Body of pancreas (tissue), 4 donors: Measurements from ENCODE around the gene MACROH2A1. TPM values are rescaled to one million over a fixed set of nuclear protein-coding genes. Genes with fewer than 3 reads are reported as not detected.

Experiments used
- ATAC-seq: fragments of 150-250 bp; one replicate; pipeline ENCODE4 v1.9.1; 2016
- DNase-seq, 4 donors: peaks; one replicate each; pipeline ENCODE4 v3.0.0-alpha.2; 2019
- H3K27ac ChIP-seq, 4 donors: fragments of 200-600 bp; sonication (generic); 1 replicate in 3 of 4; 2 replicates in 1 of 4; pipeline versions ENCODE4 v1.5.1 to v1.6.1; 2016 to 2019; ENCODE audit warnings: mild to moderate bottlenecking in 1 of 4, mixed read lengths in 1 of 4, moderate library complexity in 1 of 4
- H3K27me3 ChIP-seq, 2 donors: fragments of 200-600 bp; sonication (generic); one replicate each; pipeline ENCODE4 v1.6.0; 2016; ENCODE audit warnings: mild to moderate bottlenecking in 1 of 2
- H3K36me3 ChIP-seq, 2 donors: fragments of 200-600 bp; sonication (generic); replicated peaks in 1 of 2; 2 replicates each; pipeline ENCODE4 v1.5.1; 2016; ENCODE audit warnings: low read depth in 2 of 2; ENCODE audit not compliant: insufficient read depth in 1 of 2
- H3K4me1 ChIP-seq: fragments of 200-600 bp; sonication (generic); one replicate; pipeline ENCODE4 v1.6.0; 2016
- H3K4me3 ChIP-seq, 2 donors: fragments of 200-600 bp; sonication (generic); 1 replicate in 1 of 2; 2 replicates in 1 of 2; pipeline ENCODE4 v1.5.1; 2016 to 2019
- H3K9me3 ChIP-seq, 3 donors: fragments of 200-600 bp; sonication (generic); 1 replicate in 2 of 3; 2 replicates in 1 of 3; pipeline ENCODE4 v1.5.1; 2016
- CTCF ChIP-seq, 7 experiments: fragments of 450-650 bp in 4 of 7; fragments of 200-600 bp in 3 of 7; sonication (generic) in 3 of 7; IDR thresholded peaks; one replicate each; pipeline ENCODE4 v1.5.1; 2016 to 2019; ENCODE audit warnings: antibody characterized with exemption in 7 of 7
- POLR2A ChIP-seq, 3 donors: fragments of 450-650 bp; IDR thresholded peaks; one replicate each; pipeline ENCODE4 v1.6.1; 2016; ENCODE audit warnings: antibody characterized with exemption in 3 of 3, mild to moderate bottlenecking in 2 of 3
- WGBS, 2 donors: methylation state at CpG; one replicate each; pipeline ENCODE4 v1.1.5; 2017; 5-methylcytosine and 5-hydroxymethylcytosine counted together
- intact Hi-C: fragments of 100-400 bp; cut with DNase I; formaldehyde crosslinking; loops from one replicate; pipeline ENCODE4 v1.15.1; 2023
- total RNA-seq, 2 donors: library from RNA; depleted of rRNA; stranded (reverse); fragments of >200 nt; gene quantifications; one replicate each; pipeline ENCODE4 v1.1.0, GENCODE V29; 2016

The MACROH2A1 gene
- total RNA-seq, 2 donors from 2014 or later, result 78.9 to 142 TPM

GRCh38 chr5:135337064-135337463, 62.0 kb downstream of the MACROH2A1 start:
- intact Hi-C loops, result no loop called here
- H3K4me1 ChIP-seq, result no peaks in the 10 kb centered on the region
- no peak overlapping the region for H3K4me3 ChIP-seq
- no peak for ATAC-seq
- no peak for TF ChIP-seq POLR2A (IDR thresholded peaks at IDR 0.05)
- TF ChIP-seq CTCF (IDR thresholded peaks at IDR 0.05), result no peak
- no peak overlapping the region for H3K27ac ChIP-seq
- H3K9me3 ChIP-seq, result no peaks in the 10 kb centered on the region
- 94% methylated on average over 4 of the region's 4 CpGs; no CpG with 5 or more reads in 1 of the 2 donors for WGBS, 2 donors
- DNase-seq, result no peak
- H3K36me3 ChIP-seq, result peaks cover 0 to 32% of the 10 kb centered on the region in 2 donors
- H3K27me3 ChIP-seq, result no peaks in the 10 kb centered on the region

- WGBS, 2 donors, result 67 to 73% methylated on average over 12 to 13 of the region's 13 CpGs
- Histone ChIP-seq H3K36me3 (peaks cover 0 to 26% of the 10 kb centered on the region in 2 donors), H3K9me3 (no peaks in the 10 kb centered on the region), H3K4me1 (no peaks in the 10 kb centered on the region), H3K27ac (no peak overlapping the region), H3K4me3 (no peak overlapping the region), H3K27me3 (no peaks in the 10 kb centered on the region)
- TF ChIP-seq POLR2A (IDR thresholded peaks at IDR 0.05) (no peak), CTCF (IDR thresholded peaks at IDR 0.05) (no peak)
- intact Hi-C loops, result no loop called here
- DNase-seq (no peak), ATAC-seq (no peak)
Observed at GRCh38 chr5:135335031-135335828, 63.8 kb downstream of the MACROH2A1 start.

DNA sequence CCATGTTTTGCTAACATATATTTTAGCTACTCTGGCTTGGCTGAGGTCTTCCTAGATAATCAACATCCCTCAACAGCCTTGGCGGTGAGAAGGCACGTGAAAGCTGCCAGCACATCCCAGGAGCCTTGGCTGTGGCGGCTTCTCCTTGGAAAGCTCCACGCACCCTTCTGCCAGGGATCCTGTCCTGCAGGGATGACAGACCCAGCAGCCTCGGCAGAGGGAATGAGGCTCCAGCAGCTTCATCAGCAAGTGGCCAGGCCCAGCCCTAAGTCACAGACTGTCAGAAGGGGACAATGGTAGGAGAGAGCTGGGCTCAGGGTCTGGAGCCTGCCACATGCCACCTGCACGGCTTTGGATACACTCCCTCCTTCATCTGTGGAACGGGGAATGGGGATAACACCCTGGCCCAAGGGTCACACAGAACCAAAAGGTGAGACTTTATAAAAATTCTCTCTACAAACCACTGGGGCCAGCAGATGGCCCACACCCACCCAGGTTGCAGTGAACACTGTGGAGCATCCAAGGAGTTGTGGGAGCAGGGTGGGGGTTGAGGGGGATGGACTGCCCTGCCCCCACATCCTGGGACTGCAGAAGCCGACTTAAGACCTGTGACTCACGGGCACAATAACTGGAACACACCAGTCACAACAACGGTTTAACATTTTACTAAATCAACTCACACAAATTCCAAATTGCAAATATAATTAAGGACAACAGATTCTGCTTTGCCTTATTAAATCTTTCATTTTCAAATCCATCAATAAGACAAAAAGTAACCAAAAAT, 65.1 kb downstream of the MACROH2A1 start:
- intact Hi-C loops, result no loop called here
- no peaks in the 10 kb centered on the region for H3K9me3 ChIP-seq
- DNase-seq (no peak), ATAC-seq (no peak)
- WGBS, 2 donors, result 61 to 68% methylated on average over 5 to 10 of the region's 10 CpGs
- H3K4me3 ChIP-seq, result no peak overlapping the region
- peaks cover 0 to 19% of the 10 kb centered on the region in 2 donors for H3K36me3 ChIP-seq
- H3K27ac ChIP-seq, result no peak overlapping the region
- no peaks in the 10 kb centered on the region for H3K4me1 ChIP-seq
- no peaks in the 10 kb centered on the region for H3K27me3 ChIP-seq
- TF ChIP-seq CTCF (IDR thresholded peaks at IDR 0.05) (no peak), POLR2A (IDR thresholded peaks at IDR 0.05) (no peak)

- ATAC-seq, result no peak
- intact Hi-C loops, result no loop called here
- Histone ChIP-seq H3K27me3 (no peaks in the 10 kb centered on the region), H3K27ac (no peak overlapping the region), H3K36me3 (peaks cover 0 to 9% of the 10 kb centered on the region in 2 donors), H3K9me3 (no peaks in the 10 kb centered on the region), H3K4me1 (no peaks in the 10 kb centered on the region), H3K4me3 (no peak overlapping the region)
- WGBS, 2 donors, result 31 to 43% methylated on average over 5 of the region's 5 CpGs
- no peak for DNase-seq
- no peak for TF ChIP-seq POLR2A (IDR thresholded peaks at IDR 0.05)
- TF ChIP-seq CTCF (IDR thresholded peaks at IDR 0.05), result peak in 4 of 7 experiments; percentile 24 to 33 (median 30)
Observed at GRCh38 chr5:135332519-135333150, 66.4 kb downstream of the MACROH2A1 start.
